NK-92 (cell line): ENCODE measurements around the gene PHAF1.
"Not testable (repeated sequence)": the region's sequence is repeated elsewhere in the genome, so short reads cannot be mapped to it uniquely, and the experiment has no call there.

Experiments used
- DNase-seq: peaks from one replicate; lab custom pipeline; 2025; ENCODE audit not compliant: unreplicated experiment; lab: John Stamatoyannopoulos, UW

The PHAF1 gene

DNA sequence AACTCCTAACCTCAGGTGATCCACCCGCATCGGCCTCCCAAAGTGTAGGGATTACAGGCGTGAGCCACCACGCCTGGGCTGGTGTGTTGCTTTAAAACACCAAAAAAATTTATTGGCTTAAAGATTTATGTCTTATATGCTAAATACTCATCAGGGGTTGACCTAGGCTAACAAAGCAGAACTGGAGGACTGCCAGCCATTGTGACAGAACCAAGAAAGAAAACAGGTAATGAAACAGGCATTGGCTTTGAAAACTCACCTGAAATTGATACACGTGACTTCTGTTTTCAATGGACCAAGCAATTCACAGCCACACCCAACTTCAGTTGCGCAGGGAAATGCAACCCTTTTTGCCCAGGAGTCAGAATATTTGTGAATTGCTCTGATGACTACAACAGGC lies 4.9 kb upstream of the PHAF1 start:
- DNase-seq, result no peak

DNA sequence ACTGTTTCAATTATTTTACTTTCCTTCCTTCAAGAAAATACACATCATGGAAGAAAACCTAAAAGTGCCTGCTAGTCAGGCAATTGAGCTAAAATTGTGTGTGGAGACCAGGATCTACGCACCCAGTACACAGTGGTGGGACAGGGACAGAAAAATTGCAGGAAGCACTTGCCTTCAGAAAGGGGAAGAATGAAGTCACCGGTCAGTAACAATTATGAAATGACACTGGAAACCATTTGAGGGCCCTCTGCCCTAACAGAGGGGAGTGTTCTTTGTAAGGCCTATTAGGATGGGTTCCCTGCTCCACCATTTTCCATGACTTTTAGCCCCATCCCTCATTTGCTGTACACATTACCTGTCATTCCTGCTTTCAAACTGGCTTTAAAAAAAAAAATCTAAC lies 4.5 kb upstream of the PHAF1 start:
- DNase-seq, result no peak

DNA sequence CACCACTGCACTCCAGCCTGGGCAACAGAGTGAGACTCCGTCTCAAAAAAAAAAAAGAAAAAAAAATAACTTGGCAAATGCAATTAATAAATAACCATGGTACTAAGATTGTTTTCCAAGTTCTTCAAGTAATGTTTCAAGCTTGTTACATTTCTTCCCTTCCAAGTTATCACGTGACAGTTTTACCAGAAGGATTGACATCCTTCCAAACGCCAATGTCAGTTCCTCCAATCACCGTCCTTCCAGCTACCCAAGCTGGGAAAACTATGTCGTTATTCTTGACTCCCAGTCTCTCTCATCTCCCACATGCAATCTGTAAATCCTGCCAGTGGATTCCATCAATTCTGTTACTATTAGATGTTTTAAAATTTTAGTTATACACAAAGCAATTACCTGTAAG lies 3.9 kb upstream of the PHAF1 start:
- no peak for DNase-seq

DNA sequence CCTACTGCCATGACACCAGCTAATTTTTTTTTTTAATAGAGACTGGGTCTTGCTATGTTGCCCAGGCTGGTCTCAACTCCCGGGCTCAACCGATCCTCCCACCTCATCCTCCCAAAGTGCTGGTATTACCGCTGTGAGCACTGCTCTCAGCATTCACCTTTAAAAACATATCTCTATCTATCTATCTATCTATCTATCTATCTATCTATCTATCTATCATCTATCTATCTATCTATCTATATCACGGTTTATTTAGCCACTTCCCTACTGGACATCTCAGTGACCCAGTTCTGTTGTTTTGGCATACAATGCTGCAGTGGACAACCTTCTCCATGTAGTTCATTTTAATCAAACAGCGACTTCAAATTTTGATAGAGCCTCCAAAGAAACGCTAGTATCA lies 1.3 kb upstream of the PHAF1 start:
- DNase-seq, result no peak

DNA sequence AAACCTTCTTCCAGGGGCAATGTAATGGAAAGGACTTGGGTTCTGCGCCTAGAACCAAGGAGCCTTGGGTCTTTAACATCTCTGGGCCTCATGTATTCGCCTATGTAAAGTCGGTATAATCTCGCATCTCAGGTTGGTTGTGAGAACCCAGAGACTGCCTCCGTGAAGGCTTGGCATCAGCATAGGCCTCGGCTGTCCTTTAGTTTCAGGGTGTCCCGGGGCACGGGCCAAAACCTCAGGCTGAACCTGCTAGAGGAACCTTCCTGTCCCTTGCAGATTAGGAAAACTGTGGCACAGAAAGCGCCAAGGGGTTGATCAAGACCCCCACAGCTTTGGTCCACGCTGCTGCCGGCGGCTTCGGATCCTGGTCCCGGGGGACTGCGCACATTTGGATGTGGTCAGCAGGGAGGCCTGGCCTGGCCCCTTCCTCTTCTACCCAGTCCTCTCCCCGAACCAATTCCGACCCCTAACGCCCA lies 772 bp upstream of the PHAF1 start:
- DNase-seq, result no peak

DNA sequence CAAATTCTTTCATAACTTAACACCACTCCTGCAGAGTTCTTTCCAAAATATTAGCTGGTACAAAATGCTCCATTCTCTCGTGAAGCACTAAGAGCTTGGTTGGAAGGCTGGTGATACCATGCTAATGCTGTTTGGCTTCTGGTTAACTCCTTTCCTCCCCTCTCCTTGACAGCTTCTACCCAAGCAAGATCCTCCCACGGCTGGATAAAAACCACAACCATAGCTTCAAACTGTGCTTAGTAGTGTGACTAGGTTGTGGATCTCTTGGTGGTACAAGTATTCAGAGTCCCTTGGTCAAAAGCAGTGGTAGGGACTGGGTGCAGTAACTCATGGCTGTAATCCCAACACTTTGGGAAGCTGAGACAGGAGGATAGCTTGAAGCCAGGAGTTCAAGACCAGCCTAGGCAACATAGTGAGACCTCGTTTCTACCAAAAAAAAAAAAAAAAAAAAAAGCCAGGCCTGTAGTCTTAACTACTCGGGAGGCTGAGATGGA lies 2.3 kb downstream of the PHAF1 start:
- DNase-seq, result no peak

DNA sequence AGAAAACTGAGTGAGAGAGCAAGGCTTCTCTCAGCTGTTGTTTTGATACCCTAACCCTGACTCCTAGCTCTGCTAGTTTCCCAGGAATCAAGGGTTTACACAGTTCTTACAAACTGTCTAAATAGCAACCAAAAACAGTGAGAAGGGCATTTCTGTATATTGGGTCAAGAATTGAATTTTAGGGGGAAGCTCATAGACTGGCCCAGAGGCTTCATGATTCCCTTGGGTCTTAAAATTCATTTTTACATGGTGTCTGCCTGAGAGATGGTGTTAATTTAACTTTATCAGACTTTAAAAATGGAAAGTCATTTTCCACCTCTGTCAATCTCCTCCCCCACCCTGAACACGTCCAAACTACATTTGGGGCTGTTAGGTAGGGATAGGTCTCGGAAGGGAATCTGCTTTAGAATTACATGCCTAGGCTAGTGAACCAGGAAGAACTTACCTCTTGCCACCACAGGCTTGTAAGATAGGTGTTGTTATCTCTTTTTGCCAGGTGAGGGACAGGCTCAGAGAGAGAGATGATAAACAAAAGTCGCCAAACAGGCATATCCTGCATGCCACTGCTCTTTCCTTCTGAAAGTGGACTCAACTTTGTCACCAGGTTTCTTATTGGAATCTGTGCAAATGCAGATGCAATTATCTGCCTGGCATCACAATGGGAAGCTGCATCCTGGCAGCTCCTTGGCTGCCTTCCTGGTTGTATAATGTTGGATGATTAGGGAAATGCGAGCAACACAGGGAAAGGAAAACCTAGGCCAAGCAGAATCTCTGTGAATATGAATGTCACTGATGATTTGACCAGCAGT lies 3.1 kb downstream of the PHAF1 start:
- DNase-seq, result no peak

DNA sequence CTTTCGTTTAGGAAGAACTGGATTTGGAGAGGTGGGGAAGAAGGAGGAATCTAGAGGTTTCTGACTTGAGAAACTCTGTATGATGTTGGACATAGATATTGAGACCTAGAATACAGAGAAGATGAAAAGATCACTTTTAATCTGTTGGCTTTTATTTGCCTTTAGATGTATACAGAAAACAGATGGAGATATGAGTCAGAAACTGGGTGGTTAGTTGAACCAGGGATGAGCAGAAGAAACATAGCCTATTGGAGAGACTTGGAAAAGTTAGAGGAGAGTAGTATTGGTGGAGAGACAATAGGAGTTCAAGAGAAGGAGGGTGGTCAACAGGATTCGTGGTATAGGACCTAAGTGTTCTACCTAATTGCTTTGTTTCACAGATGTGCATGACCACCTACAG lies 5.1 kb downstream of the PHAF1 start:
- no peak for DNase-seq

DNA sequence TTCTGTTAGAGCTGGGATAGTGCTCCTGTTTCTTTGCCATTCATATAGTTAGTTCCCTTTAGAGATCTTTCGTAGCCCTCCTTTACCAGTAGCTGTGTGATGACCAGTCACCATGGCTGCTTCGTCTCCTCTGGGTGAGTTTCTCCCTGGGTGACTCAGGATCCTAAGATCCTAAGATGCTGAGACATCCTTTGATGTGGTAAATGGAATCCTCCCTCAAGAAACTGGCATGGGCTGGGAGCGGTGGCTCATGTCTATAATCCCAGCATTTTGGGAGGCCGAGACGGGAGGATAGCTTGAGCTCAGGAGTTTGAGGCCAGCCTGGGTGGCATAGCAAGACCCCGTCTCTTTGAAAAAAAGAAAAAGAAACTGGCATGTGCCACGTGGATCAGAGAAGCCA lies 5.9 kb downstream of the PHAF1 start:
- DNase-seq, result no peak

DNA sequence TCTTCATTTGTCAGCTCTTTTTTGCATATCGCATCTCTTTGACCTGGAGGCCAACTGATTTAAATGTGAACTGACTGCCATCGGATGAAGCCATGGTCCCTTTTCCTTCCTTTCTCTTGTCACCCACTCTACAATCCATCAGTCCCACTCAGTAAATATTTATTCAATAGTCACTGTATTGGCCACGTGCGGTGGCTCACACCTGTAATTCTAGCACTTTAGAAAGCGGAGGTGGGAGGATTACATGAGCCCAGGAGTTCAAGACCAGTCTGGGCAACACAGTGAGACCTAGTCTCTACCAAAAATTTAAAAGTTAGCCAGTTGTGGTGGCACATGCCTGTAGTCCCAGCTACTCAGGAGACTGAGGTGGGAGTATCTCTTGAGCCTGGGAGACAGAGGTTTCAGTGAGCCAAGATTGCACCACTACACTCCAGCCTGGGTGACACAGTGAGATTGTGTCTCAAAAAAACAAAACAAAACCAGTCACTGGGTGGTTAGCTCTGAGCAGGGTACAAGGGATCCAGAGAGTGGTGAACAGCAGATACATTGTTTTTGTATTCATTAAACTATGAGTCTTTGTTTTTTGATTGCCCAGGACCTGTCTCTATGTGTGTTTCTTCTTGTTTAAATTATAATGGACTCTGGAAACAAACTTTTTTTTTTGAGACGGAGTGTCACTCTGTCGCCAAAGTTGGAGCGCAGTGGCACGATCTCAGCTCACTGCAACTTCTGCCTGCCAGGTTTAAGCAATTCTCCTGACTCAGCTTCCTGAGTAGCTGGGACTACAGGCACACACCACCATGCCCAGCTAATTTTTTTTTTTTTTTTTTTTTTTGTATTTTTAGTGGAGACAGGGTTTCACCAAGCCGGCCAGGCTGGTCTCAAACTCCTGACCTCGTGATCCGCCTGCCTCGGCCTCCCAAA lies 6.9 kb downstream of the PHAF1 start:
- DNase-seq, result no peak

DNA sequence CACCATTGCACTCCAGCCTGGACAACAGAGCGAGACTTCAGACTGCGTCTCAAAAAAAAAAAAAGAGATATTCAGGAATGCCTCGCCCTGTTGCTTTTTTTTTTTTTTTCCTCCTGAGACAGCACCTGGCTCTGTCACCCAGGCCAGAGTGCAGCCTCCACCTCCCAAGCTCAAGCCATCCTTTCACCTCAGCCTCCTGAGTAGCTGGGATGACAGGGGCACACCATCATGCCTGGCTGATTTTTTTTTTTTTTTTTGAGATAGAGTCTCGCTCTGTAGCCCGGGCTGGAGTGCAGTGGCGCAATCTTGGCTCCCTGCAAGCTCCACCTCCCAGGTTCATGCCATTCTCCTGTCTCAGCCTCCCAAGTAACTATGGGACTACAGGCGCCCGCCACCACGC lies 8.0 kb downstream of the PHAF1 start:
- DNase-seq, result no peak

DNA sequence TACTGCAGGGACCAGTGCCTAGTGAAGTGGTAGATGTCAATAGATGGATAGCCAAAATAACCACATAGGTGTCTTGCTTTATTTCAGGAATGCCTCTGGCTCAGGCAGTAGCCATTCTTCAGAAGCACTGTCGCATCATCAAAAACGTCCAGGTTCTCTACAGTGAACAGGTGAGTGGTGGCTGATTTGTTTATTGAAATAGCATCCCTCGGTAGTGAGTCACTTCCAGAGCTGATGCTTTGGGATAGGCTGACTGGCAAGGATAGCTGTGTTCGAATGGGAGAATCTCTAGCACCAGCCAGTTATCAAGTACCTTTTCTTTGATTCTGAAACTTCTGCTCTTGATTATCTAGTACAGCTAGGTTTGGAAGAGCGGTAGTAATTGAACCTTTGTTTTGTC lies 10.3 kb downstream of the PHAF1 start:
- DNase-seq, result no peak

DNA sequence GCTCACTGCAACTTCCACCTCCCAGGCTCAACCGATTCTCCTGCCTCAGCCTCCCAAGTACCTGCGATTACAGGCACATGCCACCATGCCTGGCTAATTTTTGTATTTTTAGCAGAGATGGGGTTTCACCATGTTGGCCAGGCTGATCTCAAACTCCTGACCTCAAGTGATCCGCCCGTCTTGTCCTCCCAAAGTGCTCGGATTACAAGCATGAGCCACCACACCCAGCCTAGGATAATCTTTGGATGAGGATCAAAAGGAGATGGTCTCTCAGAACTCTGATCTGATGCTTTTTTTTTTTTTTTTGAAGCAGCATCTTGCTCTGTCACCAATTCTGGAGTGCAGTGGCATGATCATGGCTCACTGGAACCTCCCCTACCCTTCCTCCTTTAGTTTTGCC lies 13.1 kb downstream of the PHAF1 start:
- not testable (repeated sequence) for DNase-seq

DNA sequence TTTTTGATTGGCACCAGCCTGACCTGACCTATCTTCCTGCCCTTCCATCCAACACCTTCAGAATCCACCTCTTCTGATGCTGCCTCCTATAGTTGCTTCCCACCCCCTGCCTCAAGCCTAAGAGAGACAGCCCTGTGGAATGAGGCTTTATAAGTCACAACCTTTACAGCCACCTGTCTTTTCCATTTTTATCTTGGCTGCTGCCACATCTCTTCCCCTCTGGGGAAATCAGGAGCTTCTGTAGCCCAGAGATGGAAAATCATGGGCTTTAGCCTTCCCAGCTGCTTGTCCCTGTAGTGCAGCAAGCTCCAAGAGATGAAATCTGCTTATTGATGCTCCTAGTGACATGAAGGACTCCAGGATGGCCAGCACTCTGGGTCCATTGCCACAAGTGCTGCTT lies 18.7 kb downstream of the PHAF1 start:
- DNase-seq, result no peak

DNA sequence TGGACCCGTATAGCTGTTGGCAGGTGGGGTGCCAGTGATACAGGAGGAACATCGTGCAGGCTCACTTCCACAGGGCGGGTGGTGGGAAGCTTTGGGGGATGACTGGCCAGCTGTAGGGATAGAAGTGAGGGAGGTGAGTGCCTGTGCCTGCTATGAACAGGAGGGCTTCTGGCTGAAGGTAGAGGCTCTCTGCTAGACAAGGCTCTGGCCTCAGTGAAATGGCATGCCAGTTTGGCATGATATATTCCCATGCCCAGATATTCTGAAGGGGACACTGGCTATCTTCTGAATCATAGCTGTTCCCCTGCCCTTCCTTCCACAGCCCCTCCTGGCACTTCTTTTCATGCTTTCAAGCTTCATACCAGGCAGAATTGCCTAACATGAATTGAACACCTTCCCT lies 19.1 kb downstream of the PHAF1 start:
- no peak for DNase-seq

DNA sequence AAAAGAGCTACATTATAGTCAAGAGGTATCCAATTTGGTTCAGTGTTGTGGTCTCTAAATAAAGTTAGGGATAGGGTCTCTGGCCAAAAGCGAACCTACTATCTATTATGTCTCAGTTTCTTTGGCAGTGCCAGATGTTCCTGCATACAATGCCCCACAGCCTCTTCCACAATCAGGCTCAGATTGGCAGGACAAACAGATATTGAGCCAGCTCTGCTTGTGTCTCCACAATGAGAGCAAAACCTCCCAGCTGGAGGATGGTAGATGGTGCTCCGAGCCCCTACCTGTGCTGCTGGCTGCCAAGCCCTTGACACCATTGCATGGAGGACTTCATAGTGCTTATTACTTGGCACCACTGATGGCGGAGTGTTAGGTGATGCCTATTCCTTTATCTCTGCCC lies 19.7 kb downstream of the PHAF1 start:
- DNase-seq, result no peak

DNA sequence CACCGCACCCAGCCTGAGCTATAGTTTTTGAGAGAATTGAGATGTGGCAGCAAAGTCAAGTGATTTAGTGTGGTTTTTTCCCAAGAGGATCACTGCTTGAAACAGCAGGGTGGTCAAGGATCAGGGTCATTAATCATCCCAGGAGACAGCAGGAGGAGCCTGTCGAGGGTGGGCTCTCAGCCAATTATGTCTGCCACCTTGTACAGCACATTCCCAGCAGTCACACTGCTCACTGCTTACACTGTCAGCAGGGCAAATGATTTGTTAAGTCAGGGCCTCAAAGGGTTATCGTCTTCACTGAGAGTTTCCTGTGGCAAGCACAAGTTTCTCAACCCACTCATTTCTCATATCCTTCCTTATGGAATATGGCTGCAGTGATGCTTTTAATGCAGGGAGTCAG lies 27.9 kb downstream of the PHAF1 start:
- DNase-seq, result no peak

DNA sequence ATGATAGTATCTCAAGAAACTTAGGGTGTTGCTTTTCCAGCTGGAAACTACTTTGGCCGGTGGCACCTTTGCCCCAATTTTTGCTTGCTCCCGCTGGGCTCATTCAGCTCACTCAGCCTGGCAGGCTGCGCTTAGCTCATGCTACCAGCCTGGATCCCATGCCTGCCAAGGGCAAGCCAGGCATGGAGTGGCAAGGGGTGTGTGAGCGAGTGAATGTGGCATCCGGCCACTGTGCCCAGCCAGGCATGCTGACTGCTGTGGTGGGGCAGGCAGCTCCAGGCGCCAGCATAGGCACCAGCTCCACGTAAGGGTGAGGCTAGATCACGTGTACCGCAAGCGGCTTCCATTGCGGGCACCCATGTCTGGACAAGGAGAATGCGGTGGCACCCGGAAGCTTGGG lies 31.6 kb downstream of the PHAF1 start:
- DNase-seq, result no peak

DNA sequence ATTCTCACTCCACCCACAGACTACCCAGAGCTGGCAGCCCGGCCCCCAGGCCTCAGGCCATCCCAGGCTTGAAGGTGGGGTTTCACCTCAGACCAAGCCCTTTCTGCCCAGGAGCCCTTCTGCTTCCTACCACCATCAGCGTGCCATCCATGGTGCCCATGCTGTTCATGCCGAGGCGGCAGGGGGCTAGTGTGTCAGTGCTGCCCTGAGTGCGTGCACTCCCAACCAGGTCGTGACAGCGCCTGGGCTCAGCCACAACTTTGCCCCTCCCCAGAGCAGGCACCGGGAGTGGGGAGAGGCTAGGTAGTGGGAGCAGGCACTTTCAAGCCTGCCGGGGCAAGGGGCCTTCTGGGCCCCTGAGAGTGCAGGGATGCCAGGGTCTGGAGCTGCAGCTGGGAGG lies 32.6 kb downstream of the PHAF1 start:
- DNase-seq, result no peak

DNA sequence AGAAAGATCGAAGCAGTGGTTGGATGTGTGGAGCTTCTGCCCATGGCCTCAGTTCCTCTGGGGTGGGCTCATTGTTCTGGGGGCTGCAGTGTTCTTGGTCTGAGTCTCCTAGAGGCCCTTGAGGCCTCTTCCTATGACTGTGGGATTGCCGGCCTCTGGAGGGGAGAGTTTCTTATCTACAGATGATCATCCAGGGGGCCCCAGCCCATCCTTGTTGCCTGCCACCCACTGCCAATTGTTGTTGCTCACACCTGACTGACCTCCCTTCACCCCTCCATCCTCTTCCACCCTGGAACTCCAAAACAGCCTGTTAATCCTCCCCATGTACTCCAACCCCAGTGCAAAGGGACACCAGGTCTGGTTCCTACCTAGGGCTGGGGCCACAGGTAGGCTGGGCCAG lies 35.2 kb downstream of the PHAF1 start:
- DNase-seq, result no peak

DNA sequence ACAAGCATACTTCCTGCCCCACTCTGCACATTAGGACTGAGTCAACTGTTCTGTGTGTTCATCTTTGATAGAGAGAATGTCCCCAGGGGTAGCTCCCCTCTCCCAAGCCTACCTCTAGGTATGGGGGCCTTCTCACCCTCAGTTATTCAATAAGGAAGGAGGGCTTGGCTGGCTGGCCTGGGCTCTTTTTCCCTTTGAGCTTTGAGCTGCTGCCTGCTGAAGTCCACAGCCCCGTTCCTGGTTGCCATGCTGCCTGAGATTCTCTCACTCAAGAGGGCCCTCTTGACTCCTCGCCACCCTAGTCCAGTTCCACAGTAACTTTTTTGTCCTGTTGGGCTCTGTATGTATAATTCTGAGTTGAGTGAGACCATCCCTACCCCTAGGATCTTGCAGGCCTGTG lies 36.0 kb downstream of the PHAF1 start:
- no peak for DNase-seq
